Neural progenitor cell (in vitro differentiated cells): Measurements from ENCODE around the gene TLE3. TPM values are rescaled to one million over a fixed set of nuclear protein-coding genes. Genes with fewer than 3 reads are reported as not detected.

Experiments used
- DNase-seq: peaks from one replicate; pipeline ENCODE4 v3.0.0-alpha.2; 2016; ENCODE audit warnings: low spot score
- H2AFZ ChIP-seq: fragments of 200-600 bp; sonication (generic); replicated peaks from 2 replicates; pipeline ENCODE4 v1.6.1; 2016; ENCODE audit warnings: antibody characterized with exemption
- H3F3A ChIP-seq: fragments of 200-600 bp; sonication (generic); 2 replicates; pipeline ENCODE4 v1.6.1; 2016; ENCODE audit warnings: antibody characterized with exemption, low read depth
- H3K27ac ChIP-seq: fragments of 200-600 bp; sonication (generic); 2 replicates; pipeline ENCODE4 v1.5.1; 2016; ENCODE audit warnings: mild to moderate bottlenecking
- H3K27me3 ChIP-seq: fragments of 200-600 bp; sonication (generic); 2 replicates; pipeline ENCODE4 v1.6.1; 2016; ENCODE audit warnings: mild to moderate bottlenecking, moderate library complexity
- H3K36me3 ChIP-seq: fragments of 200-600 bp; sonication (generic); 2 replicates; pipeline ENCODE4 v1.5.1; 2016
- H3K4me1 ChIP-seq: fragments of 200-600 bp; sonication (generic); 2 replicates; pipeline ENCODE4 v1.6.1; 2016; ENCODE audit warnings: mixed run types
- H3K4me2 ChIP-seq: fragments of 200-600 bp; sonication (generic); 2 replicates; pipeline ENCODE4 v1.6.1; 2016
- H3K4me3 ChIP-seq: fragments of 200-600 bp; sonication (generic); 2 replicates; pipeline ENCODE4 v1.5.1; 2016
- H3K79me2 ChIP-seq: fragments of 200-600 bp; sonication (generic); 2 replicates; pipeline ENCODE4 v1.6.1; 2016; ENCODE audit warnings: low read depth
- H3K9ac ChIP-seq: fragments of 200-600 bp; sonication (generic); 2 replicates; pipeline ENCODE4 v1.6.1; 2016
- H3K9me3 ChIP-seq: fragments of 200-600 bp; sonication (generic); 2 replicates; pipeline ENCODE4 v1.5.1; 2016; ENCODE audit warnings: low read depth
- H4K20me1 ChIP-seq: fragments of 200-600 bp; sonication (generic); 2 replicates; pipeline ENCODE4 v1.6.1; 2016; ENCODE audit warnings: low read depth
- H3K27ac Mint-ChIP-seq: 3 replicates; pipeline ENCODE4 v1.8.0; 2021; ENCODE audit warnings: mixed read lengths
- H3K27me3 Mint-ChIP-seq: 2 replicates; pipeline ENCODE4 v1.8.0; 2022; ENCODE audit warnings: low read depth, mild to moderate bottlenecking, inconsistent platforms, moderate library complexity, mixed read lengths; ENCODE audit not compliant: insufficient read depth
- H3K36me3 Mint-ChIP-seq: 3 replicates; pipeline ENCODE4 v1.8.0; 2021; ENCODE audit warnings: mixed read lengths
- H3K4me1 Mint-ChIP-seq: 3 replicates; pipeline ENCODE4 v1.8.0; 2021; ENCODE audit warnings: mixed read lengths
- H3K4me3 Mint-ChIP-seq: 3 replicates; pipeline ENCODE4 v1.8.0; 2021; ENCODE audit warnings: mild to moderate bottlenecking, moderate library complexity, mixed read lengths
- H3K9me3 Mint-ChIP-seq: 3 replicates; pipeline ENCODE4 v1.8.0; 2020; ENCODE audit warnings: mixed read lengths
- EZH2 ChIP-seq: fragments of 200-600 bp; sonication (generic); IDR thresholded peaks from 2 replicates; pipeline ENCODE4 v1.6.1; 2017; ENCODE audit warnings: antibody characterized with exemption, mild to moderate bottlenecking, moderate library complexity
- EZH2phosphoT487 ChIP-seq: fragments of 200-600 bp; sonication (generic); IDR thresholded peaks from 2 replicates; pipeline ENCODE4 v1.6.1; 2017; ENCODE audit warnings: antibody characterized with exemption
- total RNA-seq: library from RNA; depleted of rRNA; stranded (reverse); fragments of >200 nt; gene quantifications from 2 replicates; pipeline ENCODE4 v1.2.3, GENCODE V29; 2015; ENCODE audit warnings: low replicate concordance
- TF ChIP-seq, protein P1 (sequence below): fragments of 200-600 bp; sonication (generic); IDR thresholded peaks from 2 replicates; pipeline ENCODE4 v1.5.1; 2017; ENCODE audit warnings: antibody characterized with exemption, mild to moderate bottlenecking

TLE3 gene
- total RNA-seq, 1 donor from 2014 or later = 22.1 TPM

DNA sequence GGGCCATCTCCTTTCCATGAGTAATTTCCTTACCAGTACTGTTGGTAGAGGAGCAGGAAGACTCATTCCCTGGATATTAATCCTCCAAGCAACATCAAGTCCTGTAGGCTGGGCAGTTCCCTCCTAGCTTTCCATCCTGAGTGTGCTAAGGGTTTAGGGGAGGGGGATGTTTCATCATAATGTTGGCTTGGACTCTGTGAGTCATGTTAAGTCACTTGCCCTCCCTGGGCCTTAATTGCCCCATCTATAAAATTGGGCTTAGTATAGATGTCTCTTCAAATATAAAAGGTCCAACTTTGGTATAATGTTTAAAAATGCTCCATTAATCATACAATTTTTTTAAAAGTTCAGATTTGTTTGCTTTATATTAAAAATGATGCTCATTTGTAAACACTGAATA is 52.7 kb downstream of the TLE3 start:
- Histone ChIP-seq H3K79me2 (no peaks in the 10 kb centered on the region), H3K4me3 (no peak overlapping the region), H3K9ac (no peak overlapping the region), H2AFZ (no peak overlapping the region), H4K20me1 (peaks cover 30% of the 10 kb centered on the region), H3K4me2 (no peak overlapping the region), H3K27ac (no peak overlapping the region), H3K27me3 (no peaks in the 10 kb centered on the region), H3K36me3 (no peaks in the 10 kb centered on the region), H3K4me1 (peaks cover 16% of the 10 kb centered on the region), H3K9me3 (no peaks in the 10 kb centered on the region), H3F3A (no peaks in the 10 kb centered on the region)
- Mint-ChIP-seq H3K4me1 (peaks cover 18% of the 10 kb centered on the region), H3K27me3 (peaks cover 6% of the 10 kb centered on the region), H3K4me3 (no peak overlapping the region), H3K9me3 (no peaks in the 10 kb centered on the region), H3K27ac (no peak overlapping the region), H3K36me3 (peaks cover 10% of the 10 kb centered on the region)
- no peak for DNase-seq
- TF ChIP-seq, protein P1, sequence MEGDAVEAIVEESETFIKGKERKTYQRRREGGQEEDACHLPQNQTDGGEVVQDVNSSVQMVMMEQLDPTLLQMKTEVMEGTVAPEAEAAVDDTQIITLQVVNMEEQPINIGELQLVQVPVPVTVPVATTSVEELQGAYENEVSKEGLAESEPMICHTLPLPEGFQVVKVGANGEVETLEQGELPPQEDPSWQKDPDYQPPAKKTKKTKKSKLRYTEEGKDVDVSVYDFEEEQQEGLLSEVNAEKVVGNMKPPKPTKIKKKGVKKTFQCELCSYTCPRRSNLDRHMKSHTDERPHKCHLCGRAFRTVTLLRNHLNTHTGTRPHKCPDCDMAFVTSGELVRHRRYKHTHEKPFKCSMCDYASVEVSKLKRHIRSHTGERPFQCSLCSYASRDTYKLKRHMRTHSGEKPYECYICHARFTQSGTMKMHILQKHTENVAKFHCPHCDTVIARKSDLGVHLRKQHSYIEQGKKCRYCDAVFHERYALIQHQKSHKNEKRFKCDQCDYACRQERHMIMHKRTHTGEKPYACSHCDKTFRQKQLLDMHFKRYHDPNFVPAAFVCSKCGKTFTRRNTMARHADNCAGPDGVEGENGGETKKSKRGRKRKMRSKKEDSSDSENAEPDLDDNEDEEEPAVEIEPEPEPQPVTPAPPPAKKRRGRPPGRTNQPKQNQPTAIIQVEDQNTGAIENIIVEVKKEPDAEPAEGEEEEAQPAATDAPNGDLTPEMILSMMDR = no peak
- TF ChIP-seq EZH2 (no peak), EZH2phosphoT487 (no peak)

DNA sequence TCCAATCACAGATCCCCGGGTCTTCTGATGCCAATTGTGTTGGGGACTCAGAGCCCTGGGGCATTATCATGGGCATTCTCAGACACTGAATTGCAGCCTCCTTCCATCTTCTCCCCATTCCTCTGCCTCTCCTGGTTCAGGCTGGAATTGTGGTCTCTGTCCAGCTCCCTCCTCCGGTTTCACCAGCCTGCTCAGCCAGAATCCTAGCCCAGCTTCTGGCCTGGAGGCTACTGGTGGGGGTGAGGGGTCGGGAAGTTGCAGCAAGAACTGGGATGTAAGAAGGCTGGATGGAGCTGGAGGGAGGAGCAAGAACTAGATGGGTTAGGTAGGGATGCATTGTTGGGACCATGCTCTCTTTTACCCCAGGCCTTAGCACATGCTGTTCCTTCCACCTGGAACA is 53.5 kb downstream of the TLE3 start:
- Histone ChIP-seq H3K79me2 (no peaks in the 10 kb centered on the region), H4K20me1 (peaks cover 25% of the 10 kb centered on the region), H3K9me3 (no peaks in the 10 kb centered on the region), H3K36me3 (no peaks in the 10 kb centered on the region), H2AFZ (no peak overlapping the region), H3K27me3 (no peaks in the 10 kb centered on the region), H3F3A (no peaks in the 10 kb centered on the region), H3K4me2 (no peak overlapping the region), H3K4me3 (no peak overlapping the region), H3K27ac (no peak overlapping the region), H3K4me1 (peaks cover 16% of the 10 kb centered on the region), H3K9ac (no peak overlapping the region)
- Mint-ChIP-seq H3K4me1 (peaks cover 16% of the 10 kb centered on the region), H3K27ac (no peak overlapping the region), H3K4me3 (no peak overlapping the region), H3K36me3 (peaks cover 5% of the 10 kb centered on the region), H3K27me3 (peaks cover 6% of the 10 kb centered on the region), H3K9me3 (no peaks in the 10 kb centered on the region)
- TF ChIP-seq EZH2 (no peak), EZH2phosphoT487 (no peak)
- TF ChIP-seq, protein P1 = no peak
- DNase-seq = no peak

DNA sequence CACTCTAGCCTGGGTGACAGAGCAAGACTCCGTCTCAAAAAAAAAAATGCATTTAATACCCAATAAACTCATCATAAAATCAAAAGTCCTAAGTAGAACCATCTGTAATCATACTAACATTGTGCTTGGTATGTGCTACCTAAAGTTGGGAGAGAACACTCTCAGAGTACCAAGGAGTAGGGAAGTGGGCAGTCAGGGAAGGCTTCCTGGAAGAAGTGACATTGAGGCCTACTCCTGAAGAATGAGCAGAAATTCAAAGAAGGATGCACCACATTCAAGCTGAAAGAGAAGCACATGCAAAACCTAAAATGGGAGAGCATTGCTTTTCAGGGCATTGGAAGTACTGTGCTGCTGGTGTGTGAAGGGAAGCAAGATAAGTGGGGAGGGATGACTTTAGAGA is 54.1 kb downstream of the TLE3 start:
- peaks cover 13% of the 10 kb centered on the region for H3K4me1 Mint-ChIP-seq
- Histone ChIP-seq H3K27ac (no peak overlapping the region), H3K36me3 (no peaks in the 10 kb centered on the region), H3K4me3 (no peak overlapping the region), H3K4me1 (peaks cover 15% of the 10 kb centered on the region), H2AFZ (no peak overlapping the region), H3F3A (no peaks in the 10 kb centered on the region), H4K20me1 (peaks cover 20% of the 10 kb centered on the region), H3K27me3 (no peaks in the 10 kb centered on the region), H3K79me2 (no peaks in the 10 kb centered on the region), H3K9me3 (no peaks in the 10 kb centered on the region), H3K4me2 (no peak overlapping the region), H3K9ac (no peak overlapping the region)
- no peak for DNase-seq
- peaks cover 6% of the 10 kb centered on the region for H3K27me3 Mint-ChIP-seq
- no peaks in the 10 kb centered on the region for H3K9me3 Mint-ChIP-seq
- TF ChIP-seq EZH2 (no peak), EZH2phosphoT487 (no peak)
- TF ChIP-seq, protein P1 = no peak
- H3K27ac Mint-ChIP-seq = no peak overlapping the region
- no peak overlapping the region for H3K4me3 Mint-ChIP-seq
- peaks cover 3% of the 10 kb centered on the region for H3K36me3 Mint-ChIP-seq
